Lower leg skin (tissue), 3 donors: Measurements from ENCODE around the gene ARHGAP1.

Experiments used
- POLR2A ChIP-seq, 2 donors: fragments of 450-650 bp; IDR thresholded peaks; one replicate each; pipeline ENCODE4 v1.6.1; 2016 to 2017; ENCODE audit warnings: antibody characterized with exemption in 2 of 2, mild to moderate bottlenecking in 1 of 2, moderate library complexity in 1 of 2
- TF ChIP-seq, protein P1 (sequence below), 3 donors: fragments of 450-650 bp; IDR thresholded peaks; one replicate each; pipeline ENCODE4 v1.5.1; 2016; ENCODE audit warnings: antibody characterized with exemption in 3 of 3, mild to moderate bottlenecking in 3 of 3, moderate library complexity in 2 of 3

DNA sequence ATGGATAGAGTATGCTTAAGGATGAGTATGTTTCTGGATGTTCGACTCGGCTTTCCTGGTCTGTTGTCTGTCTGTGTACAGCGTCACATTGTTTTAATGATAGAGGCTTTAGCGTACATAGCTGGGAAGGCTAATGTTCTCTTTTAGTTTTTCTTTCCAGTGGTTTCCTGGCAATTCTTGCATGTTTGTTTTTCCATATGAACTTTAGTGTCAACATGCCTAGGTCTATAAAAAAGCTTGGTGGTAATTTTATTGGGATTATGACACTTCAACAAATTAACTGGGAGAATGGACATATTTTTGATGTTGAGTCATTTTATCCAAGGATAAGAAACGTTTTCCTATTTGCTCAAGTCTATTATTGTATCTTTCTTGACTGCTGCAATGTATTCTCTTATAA, 36.2 kb upstream of the ARHGAP1 start:
- TF ChIP-seq, protein P1, sequence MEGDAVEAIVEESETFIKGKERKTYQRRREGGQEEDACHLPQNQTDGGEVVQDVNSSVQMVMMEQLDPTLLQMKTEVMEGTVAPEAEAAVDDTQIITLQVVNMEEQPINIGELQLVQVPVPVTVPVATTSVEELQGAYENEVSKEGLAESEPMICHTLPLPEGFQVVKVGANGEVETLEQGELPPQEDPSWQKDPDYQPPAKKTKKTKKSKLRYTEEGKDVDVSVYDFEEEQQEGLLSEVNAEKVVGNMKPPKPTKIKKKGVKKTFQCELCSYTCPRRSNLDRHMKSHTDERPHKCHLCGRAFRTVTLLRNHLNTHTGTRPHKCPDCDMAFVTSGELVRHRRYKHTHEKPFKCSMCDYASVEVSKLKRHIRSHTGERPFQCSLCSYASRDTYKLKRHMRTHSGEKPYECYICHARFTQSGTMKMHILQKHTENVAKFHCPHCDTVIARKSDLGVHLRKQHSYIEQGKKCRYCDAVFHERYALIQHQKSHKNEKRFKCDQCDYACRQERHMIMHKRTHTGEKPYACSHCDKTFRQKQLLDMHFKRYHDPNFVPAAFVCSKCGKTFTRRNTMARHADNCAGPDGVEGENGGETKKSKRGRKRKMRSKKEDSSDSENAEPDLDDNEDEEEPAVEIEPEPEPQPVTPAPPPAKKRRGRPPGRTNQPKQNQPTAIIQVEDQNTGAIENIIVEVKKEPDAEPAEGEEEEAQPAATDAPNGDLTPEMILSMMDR (IDR thresholded peaks at IDR 0.05), result no peak
- TF ChIP-seq POLR2A (IDR thresholded peaks at IDR 0.05), result no peak
